Sigmoid colon (tissue), 3 donors: Measurements from ENCODE around the gene TSPAN32.

Source experiments
- POLR2A ChIP-seq, 2 donors: fragments of 450-650 bp; IDR thresholded peaks; one replicate each; pipeline ENCODE4 v1.6.1; 2016; ENCODE audit warnings: antibody characterized with exemption in 2 of 2, mild to moderate bottlenecking in 2 of 2, moderate library complexity in 2 of 2
- TF ChIP-seq, protein P1 (sequence below), 4 experiments: fragments of 450-650 bp in 3 of 4; fragments of 200-600 bp in 1 of 4; IDR thresholded peaks; one replicate each; pipeline ENCODE4 v1.5.1; 2016 to 2019; ENCODE audit warnings: antibody characterized with exemption in 4 of 4, mild to moderate bottlenecking in 3 of 4, moderate library complexity in 2 of 4

DNA sequence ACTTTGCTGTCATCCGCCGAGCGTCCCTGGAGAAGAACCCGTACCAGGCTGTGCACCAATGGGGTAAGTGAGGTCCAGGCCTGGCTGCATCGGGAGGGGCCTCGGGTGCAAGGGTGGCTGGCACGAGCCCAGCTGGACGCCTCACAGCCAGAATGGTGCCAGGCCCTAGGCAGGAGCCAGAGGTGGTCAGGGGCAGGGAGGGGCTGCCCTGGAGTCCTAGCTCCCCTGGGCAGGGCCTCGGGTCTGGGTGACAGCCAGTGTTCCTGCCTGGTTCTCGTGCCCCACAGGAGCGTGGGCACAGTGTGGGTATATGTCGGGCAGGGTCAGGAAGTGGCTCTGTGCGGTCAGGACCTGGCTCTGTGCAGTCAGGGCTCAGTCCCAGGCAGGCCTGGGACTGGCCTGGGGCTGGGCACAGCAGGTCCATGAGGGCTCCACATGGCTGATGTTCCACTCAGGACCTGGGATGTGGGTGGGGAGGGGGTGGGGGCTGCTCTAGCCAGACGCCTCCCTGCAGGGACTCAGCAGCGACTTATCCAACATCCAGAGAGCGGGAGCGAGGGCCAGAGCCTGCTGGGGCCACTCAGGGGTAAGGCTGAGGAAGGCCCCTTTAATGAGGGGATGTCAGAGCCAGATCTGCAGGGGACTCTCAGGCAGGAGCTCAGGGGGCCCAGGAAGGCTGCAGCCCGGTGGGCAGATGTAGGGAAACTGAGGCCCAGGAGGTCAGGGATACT lies 1.2 kb downstream of the TSPAN32 start:
- TF ChIP-seq, protein P1, sequence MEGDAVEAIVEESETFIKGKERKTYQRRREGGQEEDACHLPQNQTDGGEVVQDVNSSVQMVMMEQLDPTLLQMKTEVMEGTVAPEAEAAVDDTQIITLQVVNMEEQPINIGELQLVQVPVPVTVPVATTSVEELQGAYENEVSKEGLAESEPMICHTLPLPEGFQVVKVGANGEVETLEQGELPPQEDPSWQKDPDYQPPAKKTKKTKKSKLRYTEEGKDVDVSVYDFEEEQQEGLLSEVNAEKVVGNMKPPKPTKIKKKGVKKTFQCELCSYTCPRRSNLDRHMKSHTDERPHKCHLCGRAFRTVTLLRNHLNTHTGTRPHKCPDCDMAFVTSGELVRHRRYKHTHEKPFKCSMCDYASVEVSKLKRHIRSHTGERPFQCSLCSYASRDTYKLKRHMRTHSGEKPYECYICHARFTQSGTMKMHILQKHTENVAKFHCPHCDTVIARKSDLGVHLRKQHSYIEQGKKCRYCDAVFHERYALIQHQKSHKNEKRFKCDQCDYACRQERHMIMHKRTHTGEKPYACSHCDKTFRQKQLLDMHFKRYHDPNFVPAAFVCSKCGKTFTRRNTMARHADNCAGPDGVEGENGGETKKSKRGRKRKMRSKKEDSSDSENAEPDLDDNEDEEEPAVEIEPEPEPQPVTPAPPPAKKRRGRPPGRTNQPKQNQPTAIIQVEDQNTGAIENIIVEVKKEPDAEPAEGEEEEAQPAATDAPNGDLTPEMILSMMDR (IDR thresholded peaks at IDR 0.05), result no peak
- no peak for TF ChIP-seq POLR2A (IDR thresholded peaks at IDR 0.05)
